Keratinocyte (primary cell): ENCODE measurements around the gene NEU2.

ENCODE experiments used
- EZH2 ChIP-seq: IDR thresholded peaks from one replicate; pipeline ENCODE4 v1.6.1; 2012; ENCODE audit warnings: inconsistent platforms, mild to moderate bottlenecking, low read length, moderate library complexity
- TF ChIP-seq, protein P1 (sequence below), 3 experiments: IDR thresholded peaks in 1 of 3; conservative IDR thresholded peaks in 1 of 3; optimal IDR thresholded peaks in 1 of 3; 2 replicates in 2 of 3; 3 replicates in 1 of 3; pipeline versions ENCODE3 to v1.5.1; 2011; ENCODE audit warnings: low read length in 3 of 3, mild to moderate bottlenecking in 3 of 3, moderate library complexity in 2 of 3, control low read depth in 1 of 3, inconsistent platforms in 1 of 3; ENCODE audit not compliant: insufficient read depth in 2 of 3; ENCODE audit errors: extremely low read depth in 1 of 3

DNA sequence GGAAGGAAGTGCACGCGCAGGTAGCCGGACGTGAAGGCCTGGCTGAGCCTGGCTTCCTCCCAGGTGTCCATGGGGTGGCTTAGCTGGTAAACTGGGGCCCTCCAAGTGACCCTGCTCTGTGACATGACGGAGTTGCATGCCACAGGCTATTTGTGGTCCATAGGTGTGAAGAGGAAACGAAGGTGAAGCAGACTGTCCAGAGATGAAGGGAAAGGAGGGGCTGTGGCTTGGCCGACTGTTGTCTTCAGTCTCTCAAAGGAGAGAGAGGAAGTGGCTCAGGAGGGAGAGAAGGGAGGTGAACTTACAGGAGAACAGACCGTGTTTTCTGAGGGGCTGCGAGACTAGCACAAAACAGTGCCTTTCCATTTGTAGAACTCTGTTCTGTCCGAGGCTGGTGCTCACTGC, 47.0 kb downstream of the NEU2 start:
- TF ChIP-seq, protein P1, sequence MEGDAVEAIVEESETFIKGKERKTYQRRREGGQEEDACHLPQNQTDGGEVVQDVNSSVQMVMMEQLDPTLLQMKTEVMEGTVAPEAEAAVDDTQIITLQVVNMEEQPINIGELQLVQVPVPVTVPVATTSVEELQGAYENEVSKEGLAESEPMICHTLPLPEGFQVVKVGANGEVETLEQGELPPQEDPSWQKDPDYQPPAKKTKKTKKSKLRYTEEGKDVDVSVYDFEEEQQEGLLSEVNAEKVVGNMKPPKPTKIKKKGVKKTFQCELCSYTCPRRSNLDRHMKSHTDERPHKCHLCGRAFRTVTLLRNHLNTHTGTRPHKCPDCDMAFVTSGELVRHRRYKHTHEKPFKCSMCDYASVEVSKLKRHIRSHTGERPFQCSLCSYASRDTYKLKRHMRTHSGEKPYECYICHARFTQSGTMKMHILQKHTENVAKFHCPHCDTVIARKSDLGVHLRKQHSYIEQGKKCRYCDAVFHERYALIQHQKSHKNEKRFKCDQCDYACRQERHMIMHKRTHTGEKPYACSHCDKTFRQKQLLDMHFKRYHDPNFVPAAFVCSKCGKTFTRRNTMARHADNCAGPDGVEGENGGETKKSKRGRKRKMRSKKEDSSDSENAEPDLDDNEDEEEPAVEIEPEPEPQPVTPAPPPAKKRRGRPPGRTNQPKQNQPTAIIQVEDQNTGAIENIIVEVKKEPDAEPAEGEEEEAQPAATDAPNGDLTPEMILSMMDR (optimal IDR thresholded peaks at IDR 0.05 in 1 of 3, IDR thresholded peaks at IDR 0.05 in 1 of 3, conservative IDR thresholded peaks at IDR 0.05 in 1 of 3; ENCODE audit: extremely low read depth in 1 of 3, insufficient read depth in 2 of 3, low read length in 3 of 3), result no peak
- no peak for TF ChIP-seq EZH2
